WI38 (cell line): Measurements from ENCODE around the gene MCRS1.
A peak's percentile ranks its signal among the peaks of the same experiment; 100 is the strongest.

ENCODE experiments used
- H3K4me3 ChIP-seq: 2 replicates; pipeline ENCODE4 v1.5.1; 2011; ENCODE audit warnings: low read depth, mild to moderate bottlenecking, control low read depth, low read length
- CTCF ChIP-seq: IDR thresholded peaks from 2 replicates; pipeline ENCODE4 v1.5.1; 2012; ENCODE audit warnings: low read depth, mild to moderate bottlenecking, control low read depth, low read length

MCRS1 gene

DNA sequence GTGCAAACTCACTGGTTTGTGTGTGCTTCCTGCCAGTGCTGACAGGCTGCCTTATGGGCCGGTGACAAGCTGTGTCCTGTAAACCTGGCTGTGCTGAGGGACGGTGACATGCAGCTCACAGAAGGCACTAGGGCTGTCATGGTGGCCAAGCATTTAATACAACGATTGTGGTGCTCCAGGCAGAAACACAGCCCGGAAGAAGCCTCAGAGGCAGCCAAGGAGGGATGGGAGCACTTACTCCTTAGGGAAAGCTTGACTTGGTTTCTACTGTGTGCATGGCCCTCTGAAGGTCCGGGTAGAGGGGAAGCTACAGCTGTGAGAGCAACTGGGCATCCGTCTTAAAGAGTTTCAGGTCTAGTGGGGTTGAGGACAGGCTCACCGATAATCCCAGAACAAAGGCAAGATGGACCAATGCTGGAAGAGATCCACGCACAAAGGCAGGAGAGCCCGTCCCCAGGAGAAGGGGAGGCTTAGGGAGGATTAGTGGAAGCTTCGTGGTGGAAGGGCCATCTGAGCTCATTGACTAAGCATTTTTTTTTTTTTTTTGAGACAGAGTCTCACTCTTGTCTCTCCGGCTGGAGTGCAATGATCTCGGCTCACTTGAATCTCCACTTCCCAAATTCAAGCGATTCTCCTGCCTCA is 10.7 kb upstream of the MCRS1 start:
- TF ChIP-seq CTCF: no peak
- no peak overlapping the region for H3K4me3 ChIP-seq

DNA sequence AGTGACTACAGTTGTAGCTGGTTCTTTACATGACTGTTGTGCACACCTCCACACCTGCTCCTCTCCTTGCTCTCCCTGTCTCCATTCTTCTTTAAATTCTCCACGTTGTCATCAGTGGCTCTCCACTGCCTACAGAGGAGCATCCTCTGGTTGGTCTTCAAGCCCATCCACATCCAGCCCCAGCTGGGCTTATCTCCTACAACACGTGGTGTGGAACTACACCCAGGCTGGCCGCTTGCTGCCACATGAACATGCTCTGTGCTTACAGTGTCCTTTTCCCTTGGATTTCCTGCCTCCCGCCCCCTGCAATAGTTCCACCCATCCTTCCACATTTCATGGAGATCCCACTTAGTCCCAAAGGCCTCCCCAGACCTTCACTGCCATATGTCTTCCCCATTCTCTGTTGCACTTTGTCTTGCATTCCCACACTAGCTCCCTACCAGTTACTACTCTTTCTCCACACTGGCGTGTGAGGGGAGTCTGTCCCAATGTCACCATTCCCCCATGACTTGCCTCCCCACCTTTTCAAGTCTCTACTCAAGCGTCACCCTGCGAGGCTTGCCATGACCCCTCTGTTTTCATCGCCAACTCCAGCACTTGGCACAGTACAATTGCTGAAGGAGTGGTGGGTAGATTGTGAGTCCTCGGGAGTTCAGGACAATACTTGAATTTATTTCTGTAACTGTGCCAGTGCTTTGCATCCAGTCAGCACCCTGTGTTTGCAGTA is 9.8 kb upstream of the MCRS1 start:
- H3K4me3 ChIP-seq: no peak overlapping the region
- TF ChIP-seq CTCF: no peak

DNA sequence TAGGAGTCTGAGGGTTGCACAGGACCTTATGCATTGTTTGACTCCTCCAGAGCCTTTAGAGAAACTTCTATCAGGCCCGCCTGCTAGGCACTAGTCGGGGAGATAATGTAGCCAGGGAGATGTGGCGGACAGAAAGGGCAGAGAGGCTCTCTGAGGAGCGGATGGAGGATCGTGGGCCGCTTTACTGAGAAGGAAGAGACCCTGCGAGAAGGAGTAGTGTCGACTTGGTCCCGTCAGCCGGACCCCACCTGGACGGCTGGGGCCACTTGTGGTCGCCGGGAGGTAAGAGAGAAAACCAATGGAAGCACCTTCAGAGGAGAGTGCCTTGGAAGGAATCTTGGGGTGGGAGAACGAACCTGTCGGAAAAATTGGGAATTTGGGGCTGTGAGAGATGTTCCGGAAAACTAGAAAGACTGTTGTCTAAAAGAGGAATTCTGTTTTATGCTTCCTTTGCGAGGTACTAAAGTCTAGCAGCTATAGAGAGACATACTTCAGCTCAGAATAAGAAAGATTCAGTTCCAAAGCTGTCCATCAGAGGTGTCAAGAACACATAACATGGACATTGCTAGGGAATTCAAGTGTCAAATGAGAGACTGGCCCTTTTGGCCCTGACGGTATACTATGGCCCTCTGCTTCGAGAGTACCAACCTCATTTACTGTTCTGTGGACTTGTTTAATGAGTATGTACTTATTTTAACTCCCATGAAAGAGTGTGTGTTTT is 660 bp upstream of the MCRS1 start:
- peak overlapping the region; percentile 78 for H3K4me3 ChIP-seq
- no peak for TF ChIP-seq CTCF

GRCh38 chr12:49567302-49567610 is 686 bp downstream of the MCRS1 start:
- no peak for TF ChIP-seq CTCF
- H3K4me3 ChIP-seq: peak overlapping the region; percentile 78

- H3K4me3 ChIP-seq: no peak overlapping the region
- no peak for TF ChIP-seq CTCF
Measured at GRCh38 chr12:49566361-49566760, 1.6 kb downstream of the MCRS1 start.

GRCh38 chr12:49565406-49566265 is 2.3 kb downstream of the MCRS1 start:
- TF ChIP-seq CTCF: no peak
- no peak overlapping the region for H3K4me3 ChIP-seq
